Measurements from ENCODE around the gene OSBPL6.

GRCh38 chr2:178441426-178441825 is 247.1 kb downstream of the OSBPL6 start:
- no peak for TF ChIP-seq CTCF (IDR thresholded peaks at IDR 0.05)
- TF ChIP-seq EZH2 (IDR thresholded peaks at IDR 0.05) = no peak
- no peak for TF ChIP-seq EZH2phosphoT487 (IDR thresholded peaks at IDR 0.05)

All from neural progenitor cell (in vitro differentiated cells).